Stimulated activated CD8-positive, alpha-beta memory T cell treated with anti-CD3 and anti-CD28 coated beads, Interleukin-15, amount 100 ng/mL, for 4 hours (primary cell): Measurements from ENCODE around the gene CUTC.
"Not testable (repeated sequence)": the region's sequence is repeated elsewhere in the genome, so short reads cannot be mapped to it uniquely, and the experiment has no call there.

Experiments used
- DNase-seq, 2 donors: peaks; one replicate each; pipeline ENCODE4 v3.0.0-alpha.2; 2020; ENCODE audit warnings: low read depth in 2 of 2

CUTC gene

GRCh38 chr10:99742701-99743100, 10.7 kb downstream of the CUTC start:
- no peak for DNase-seq

DNA sequence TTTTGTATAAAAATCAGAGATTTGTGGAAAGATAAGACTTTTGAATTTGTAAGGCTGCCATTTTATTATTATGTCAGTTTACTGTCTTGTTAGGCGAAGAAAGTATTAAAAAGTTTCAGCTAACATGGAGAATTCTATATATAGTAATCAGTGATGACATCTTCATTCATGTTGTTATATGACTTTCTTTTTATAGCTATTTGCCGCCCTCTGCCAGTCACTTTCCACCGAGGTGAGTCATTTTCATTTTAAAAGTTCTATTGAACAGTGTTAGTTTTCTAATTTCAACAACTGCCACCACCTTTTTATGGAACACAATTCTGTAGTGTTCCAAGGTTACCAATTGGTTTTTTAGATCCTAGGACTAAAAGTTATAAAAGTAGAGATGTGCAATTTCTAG, 11.8 kb downstream of the CUTC start:
- no peak for DNase-seq

DNA sequence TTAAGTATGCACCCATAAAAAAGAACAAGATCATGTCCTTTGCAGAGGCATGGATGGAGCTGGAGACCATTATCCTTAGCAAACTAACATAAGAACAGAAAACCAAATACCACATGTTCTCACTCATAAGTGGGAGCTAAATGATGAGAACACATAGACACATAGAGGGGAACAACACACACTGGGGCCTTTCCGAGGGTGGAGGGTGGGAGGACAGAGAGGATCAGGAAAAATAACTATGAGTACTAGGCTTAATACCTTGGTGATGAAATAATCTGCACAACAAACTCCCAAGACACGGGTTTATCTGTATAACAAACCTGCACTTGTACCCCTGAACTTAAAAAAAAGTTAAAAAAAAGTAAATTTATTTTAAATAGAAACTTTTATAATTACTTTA, 14.1 kb downstream of the CUTC start:
- not testable (repeated sequence) for DNase-seq

DNA sequence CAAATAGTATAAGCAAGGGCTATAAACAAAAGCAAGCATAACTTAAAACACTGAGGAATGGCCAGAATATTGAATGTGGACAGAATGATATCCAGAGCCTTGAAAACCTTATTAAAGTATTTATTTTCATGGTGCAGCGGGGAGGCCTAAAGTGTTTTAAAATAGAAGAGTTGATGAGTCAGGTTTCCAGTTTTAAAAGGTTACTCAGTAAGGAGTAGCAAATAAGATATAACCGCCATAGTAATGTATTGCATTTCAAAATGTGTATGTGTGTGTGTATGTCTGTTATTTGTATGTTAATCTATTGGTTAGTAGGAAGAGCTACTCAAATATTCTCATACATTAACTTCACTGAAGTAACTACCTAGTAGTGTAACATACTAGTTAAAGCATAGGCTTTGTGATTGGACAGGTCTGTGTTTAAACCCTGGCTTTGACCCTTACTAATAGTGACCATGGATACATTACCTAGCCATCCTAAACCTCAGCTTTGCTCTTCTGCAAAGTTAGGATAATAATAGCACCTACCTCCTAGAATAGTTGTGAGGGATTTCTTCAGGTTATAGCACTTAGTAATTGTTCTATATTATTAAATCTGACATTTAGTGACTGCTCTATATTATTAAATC, 16.9 kb downstream of the CUTC start:
- DNase-seq = no peak

- no peak for DNase-seq
Measured at GRCh38 chr10:99750641-99751040, 18.6 kb downstream of the CUTC start.

- DNase-seq = no peak
Measured at GRCh38 chr10:99754670-99755069, 22.6 kb downstream of the CUTC start.

GRCh38 chr10:99756159-99756558, 24.1 kb downstream of the CUTC start:
- DNase-seq = no peak

DNA sequence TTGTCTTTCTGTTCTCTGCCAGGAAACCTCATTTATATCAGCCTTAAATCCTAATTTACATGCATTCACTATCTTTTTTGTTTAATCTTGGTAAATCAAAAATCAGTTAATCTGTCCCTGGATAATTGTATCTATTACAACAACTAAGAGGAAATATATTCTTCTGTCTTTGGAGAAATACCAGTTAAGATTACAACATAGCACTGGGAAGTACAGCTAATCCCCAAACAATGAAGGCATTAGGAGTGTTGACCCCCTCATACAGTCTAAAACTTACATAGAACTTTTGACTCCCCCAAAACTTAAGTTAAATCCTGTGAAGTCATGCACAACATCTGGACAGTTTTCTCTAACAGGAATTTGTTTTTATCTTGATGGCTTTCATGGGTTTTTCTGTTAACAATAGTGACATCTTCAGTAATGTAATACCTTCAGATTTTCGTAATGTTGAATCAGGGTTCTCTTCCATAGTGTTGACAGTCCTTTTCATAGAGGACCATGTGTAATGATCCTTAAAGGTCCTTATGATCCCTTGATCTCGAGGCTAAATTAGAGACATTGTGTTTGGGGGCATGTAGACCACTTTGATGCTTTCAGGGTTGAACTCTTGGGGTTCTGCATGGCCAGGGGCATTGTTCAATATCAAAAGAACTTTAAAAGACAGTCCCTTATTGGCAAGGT, 26.3 kb downstream of the CUTC start:
- no peak for DNase-seq

- DNase-seq = no peak
Measured at GRCh38 chr10:99760321-99760720, 28.3 kb downstream of the CUTC start.

DNA sequence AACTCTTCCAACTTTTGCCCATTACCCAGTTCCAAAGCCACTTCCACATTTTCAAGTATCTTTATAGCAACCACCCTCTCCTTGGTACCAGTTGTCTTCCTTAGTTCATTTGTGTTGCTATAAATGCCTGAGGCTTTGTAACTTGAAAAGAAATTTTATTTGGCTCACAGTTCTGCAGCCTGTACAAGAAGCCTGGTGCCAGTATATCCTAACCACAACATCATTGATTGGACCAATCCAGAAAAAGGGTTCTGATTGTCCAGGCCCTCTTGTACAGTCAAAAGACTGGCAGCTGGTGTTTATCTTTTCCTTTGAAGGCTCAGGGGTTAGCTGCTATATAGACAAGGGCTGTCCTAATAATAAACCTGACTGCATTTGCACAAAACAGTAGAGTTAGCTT, 29.3 kb downstream of the CUTC start:
- no peak for DNase-seq

DNA sequence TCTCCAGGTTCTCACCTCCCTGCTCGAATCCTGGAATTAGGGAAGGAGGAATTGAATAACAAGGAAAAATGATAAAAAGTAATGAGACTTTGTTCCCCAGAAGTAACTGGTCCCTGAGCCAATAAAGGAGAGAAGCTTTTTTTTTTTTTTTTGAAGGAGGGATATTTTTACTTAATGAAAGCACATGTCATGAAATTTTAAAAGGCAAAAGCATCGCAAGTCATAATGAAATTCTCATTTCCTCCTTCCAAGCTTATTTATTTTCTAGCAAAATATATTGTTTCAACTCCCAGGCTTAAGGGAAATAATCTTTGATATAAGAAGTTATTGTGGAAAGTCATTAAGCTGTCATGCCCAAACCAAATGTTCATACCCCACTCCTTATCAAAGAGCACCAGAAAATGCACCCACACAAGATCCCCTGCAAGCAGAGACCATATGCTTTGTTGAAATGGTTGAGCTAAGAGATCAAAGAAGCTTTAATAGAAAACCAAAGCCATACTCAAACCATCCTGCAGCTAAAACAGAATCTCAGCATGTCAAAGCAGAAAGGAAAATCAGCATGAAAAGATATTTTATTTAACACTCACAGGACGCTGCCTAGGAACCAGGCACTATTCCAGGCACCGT, 33.8 kb downstream of the CUTC start:
- DNase-seq = no peak

DNA sequence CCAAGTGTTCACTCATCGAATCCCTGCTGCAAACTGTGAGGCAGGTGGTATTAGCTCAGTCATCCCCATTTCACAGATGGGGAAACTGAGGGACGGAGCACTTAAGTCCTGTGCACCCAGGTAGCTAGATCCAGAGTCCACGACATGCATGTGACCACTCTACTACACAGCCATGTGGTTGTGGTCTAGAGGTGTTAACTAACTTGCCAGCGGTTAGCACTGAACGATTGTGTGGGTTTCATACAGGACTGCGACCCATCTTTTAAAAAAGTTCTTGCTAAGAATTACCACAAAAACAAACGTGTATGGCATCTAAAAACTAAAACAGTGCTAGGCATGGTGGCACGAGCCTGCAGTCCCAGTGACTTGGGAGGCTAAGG, 34.3 kb downstream of the CUTC start:
- DNase-seq = no peak

- no peak for DNase-seq
Measured at GRCh38 chr10:99767901-99768300, 35.9 kb downstream of the CUTC start.

GRCh38 chr10:99768556-99768955, 36.5 kb downstream of the CUTC start:
- DNase-seq = no peak

- DNase-seq = no peak
Measured at GRCh38 chr10:99769706-99770105, 37.7 kb downstream of the CUTC start.

GRCh38 chr10:99770408-99771045, 38.5 kb downstream of the CUTC start:
- no peak for DNase-seq

DNA sequence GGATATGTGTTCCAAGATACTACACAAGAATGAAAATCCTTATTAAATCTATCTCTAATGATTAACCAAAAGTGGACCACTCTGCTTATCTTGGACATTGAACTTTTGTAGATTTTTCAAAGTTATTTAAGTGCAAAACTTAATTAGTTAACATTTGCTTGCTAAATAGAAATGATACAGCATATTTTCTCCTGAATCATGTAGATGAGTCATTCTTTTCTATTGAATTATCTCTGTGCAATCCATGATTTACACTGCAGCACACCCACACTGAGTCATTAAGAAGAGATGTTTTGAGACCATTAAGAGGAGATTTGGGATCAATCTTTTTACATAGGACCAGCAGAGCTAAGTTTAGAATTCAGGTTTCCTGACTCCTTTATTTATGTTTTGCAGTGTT, 43.8 kb downstream of the CUTC start:
- no peak for DNase-seq

DNA sequence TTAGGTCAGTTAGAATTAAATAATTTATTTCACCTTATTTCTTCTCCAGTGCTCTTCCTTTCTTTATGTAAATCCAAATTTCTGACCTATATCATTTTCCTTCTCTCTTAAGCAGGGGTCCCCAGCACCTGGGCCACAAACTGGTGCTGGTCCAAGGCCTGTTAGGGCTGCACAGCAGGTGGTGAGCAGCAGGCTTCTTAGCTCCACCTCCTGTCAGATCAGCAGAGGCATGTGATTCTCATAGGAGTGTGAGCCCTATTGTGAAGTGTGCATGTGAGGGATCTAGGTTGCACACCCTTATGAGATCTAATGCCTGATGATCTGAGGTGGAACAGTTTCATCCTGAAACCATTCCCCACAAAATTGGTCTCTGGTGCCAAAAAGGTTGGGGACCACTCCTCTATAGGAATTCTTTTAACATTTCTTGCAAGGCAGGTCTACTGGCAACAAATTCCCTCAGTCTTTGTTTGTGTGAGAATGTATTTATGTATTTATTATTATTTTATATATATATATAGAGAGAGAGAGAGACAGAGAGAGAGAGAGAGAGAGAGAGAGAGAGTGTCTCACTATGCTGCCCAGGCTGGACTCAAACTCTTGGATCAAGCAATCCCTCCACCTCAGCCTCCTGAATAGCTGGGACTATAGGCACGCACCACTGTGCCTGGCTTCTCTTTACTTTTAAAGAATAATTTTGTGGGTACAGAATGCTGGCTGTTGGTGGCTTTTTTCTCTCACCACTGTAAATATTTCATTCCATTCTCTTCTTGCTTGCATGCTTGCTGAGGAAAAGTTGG, 46.1 kb downstream of the CUTC start:
- DNase-seq = no peak

DNA sequence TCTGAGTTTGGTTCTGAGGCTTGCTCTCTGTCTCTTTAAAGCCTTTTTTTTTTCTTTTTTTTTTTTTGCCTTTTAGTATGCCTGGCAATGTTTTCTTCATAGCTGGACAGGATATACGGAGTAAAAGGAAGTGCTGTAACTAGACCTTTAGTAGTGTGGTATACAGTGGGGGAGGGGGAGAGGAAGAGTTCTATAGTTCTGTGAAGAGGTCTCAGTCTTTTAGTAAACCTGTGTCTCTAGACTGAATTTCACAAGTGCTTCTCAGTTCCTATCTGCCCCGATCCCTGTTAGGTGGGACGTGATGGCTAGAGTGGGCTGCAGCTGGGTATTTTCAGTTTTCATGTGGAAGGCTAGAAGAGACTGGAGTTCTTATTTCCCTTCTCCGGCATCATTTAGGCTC, 47.3 kb downstream of the CUTC start:
- DNase-seq = no peak

- no peak for DNase-seq
Measured at GRCh38 chr10:99781734-99782429, 49.8 kb downstream of the CUTC start.

- DNase-seq = no peak
Measured at GRCh38 chr10:99782447-99783286, 50.6 kb downstream of the CUTC start, which contains the start of gene ABCC2. Gene ABCC2 (plus strand): TSS chr10:99782640. CDS start chr10:99782845, 205 bp downstream.
